ENCODE results near the gene ZNF831. TPM values are rescaled to one million over a fixed set of nuclear protein-coding genes. Genes with fewer than 3 reads are reported as not detected.

Gene ZNF831
- polyA plus RNA-seq, 4 donors, result under 0.01 to 0.40 (median 0.27) TPM

- H3K36me3 ChIP-seq (ENCODE audit: control insufficient read depth in 3 of 3, insufficient read depth in 2 of 3, low read depth in 1 of 3, low read length in 3 of 3), result no peaks in the 10 kb centered on the region
- no peak overlapping the region for H3K4me3 ChIP-seq (ENCODE audit: low read depth in 1 of 3, low read length in 3 of 3)
- H3K9me3 ChIP-seq (ENCODE audit: control insufficient read depth in 2 of 2, insufficient read depth in 1 of 2, low read depth in 1 of 2, low read length in 1 of 2), result no peaks in the 10 kb centered on the region
- no peak overlapping the region for H3K27ac ChIP-seq (ENCODE audit: low read depth in 1 of 3, low read length in 2 of 3)
- FAIRE-seq (no peak), DNase-seq (no peak)
- H3K4me1 ChIP-seq (ENCODE audit: control insufficient read depth in 3 of 3, insufficient read depth in 2 of 3, low read depth in 1 of 3, low read length in 2 of 3), result no peaks in the 10 kb centered on the region
- H3K27me3 ChIP-seq (ENCODE audit: control insufficient read depth in 3 of 3, insufficient read depth in 3 of 3, low read length in 3 of 3), result peaks cover 0 to 4% (median 3%) of the 10 kb centered on the region in 3 donors
Observed at GRCh38 chr20:59265298-59265697, 101.7 kb downstream of the ZNF831 start.

- DNase-seq (no peak), FAIRE-seq (no peak)
- Histone ChIP-seq H3K27me3 (ENCODE audit: control insufficient read depth in 3 of 3, insufficient read depth in 3 of 3, low read length in 3 of 3) (peaks cover 0 to 4% (median 4%) of the 10 kb centered on the region in 3 donors), H3K27ac (ENCODE audit: low read depth in 1 of 3, low read length in 2 of 3) (no peak overlapping the region), H3K9me3 (ENCODE audit: control insufficient read depth in 2 of 2, insufficient read depth in 1 of 2, low read depth in 1 of 2, low read length in 1 of 2) (no peaks in the 10 kb centered on the region), H3K4me3 (ENCODE audit: low read depth in 1 of 3, low read length in 3 of 3) (no peak overlapping the region), H3K4me1 (ENCODE audit: control insufficient read depth in 3 of 3, insufficient read depth in 2 of 3, low read depth in 1 of 3, low read length in 2 of 3) (no peaks in the 10 kb centered on the region), H3K36me3 (ENCODE audit: control insufficient read depth in 3 of 3, insufficient read depth in 2 of 3, low read depth in 1 of 3, low read length in 3 of 3) (no peaks in the 10 kb centered on the region)
- WGBS, 3 donors, result 60 to 87% (median 83%) methylated on average over 3 of the region's 3 CpGs
Observed at GRCh38 chr20:59268870-59269269, 105.2 kb downstream of the ZNF831 start.

- no peak overlapping the region for H3K4me3 ChIP-seq (ENCODE audit: low read depth in 1 of 3, low read length in 3 of 3)
- peaks cover 0 to 4% (median 4%) of the 10 kb centered on the region in 3 donors for H3K27me3 ChIP-seq (ENCODE audit: control insufficient read depth in 3 of 3, insufficient read depth in 3 of 3, low read length in 3 of 3)
- no peaks in the 10 kb centered on the region for H3K36me3 ChIP-seq (ENCODE audit: control insufficient read depth in 3 of 3, insufficient read depth in 2 of 3, low read depth in 1 of 3, low read length in 3 of 3)
- H3K4me1 ChIP-seq (ENCODE audit: control insufficient read depth in 3 of 3, insufficient read depth in 2 of 3, low read depth in 1 of 3, low read length in 2 of 3), result no peaks in the 10 kb centered on the region
- no peak overlapping the region for H3K27ac ChIP-seq (ENCODE audit: low read depth in 1 of 3, low read length in 2 of 3)
- H3K9me3 ChIP-seq (ENCODE audit: control insufficient read depth in 2 of 2, insufficient read depth in 1 of 2, low read depth in 1 of 2, low read length in 1 of 2), result no peaks in the 10 kb centered on the region
- DNase-seq (peak; percentile 15 to 38), FAIRE-seq (no peak)
- WGBS, 3 donors, result 31 to 41% (median 32%) methylated on average over 4 of the region's 4 CpGs
Observed at GRCh38 chr20:59269411-59270025, 105.9 kb downstream of the ZNF831 start.

GRCh38 chr20:59270380-59270779 is 106.8 kb downstream of the ZNF831 start:
- Histone ChIP-seq H3K4me1 (ENCODE audit: control insufficient read depth in 3 of 3, insufficient read depth in 2 of 3, low read depth in 1 of 3, low read length in 2 of 3) (no peaks in the 10 kb centered on the region), H3K4me3 (ENCODE audit: low read depth in 1 of 3, low read length in 3 of 3) (no peak overlapping the region), H3K9me3 (ENCODE audit: control insufficient read depth in 2 of 2, insufficient read depth in 1 of 2, low read depth in 1 of 2, low read length in 1 of 2) (no peaks in the 10 kb centered on the region), H3K27ac (ENCODE audit: low read depth in 1 of 3, low read length in 2 of 3) (no peak overlapping the region), H3K36me3 (ENCODE audit: control insufficient read depth in 3 of 3, insufficient read depth in 2 of 3, low read depth in 1 of 3, low read length in 3 of 3) (no peaks in the 10 kb centered on the region), H3K27me3 (ENCODE audit: control insufficient read depth in 3 of 3, insufficient read depth in 3 of 3, low read length in 3 of 3) (peaks cover 0 to 4% (median 2%) of the 10 kb centered on the region in 3 donors)
- no peak for DNase-seq
- FAIRE-seq, result no peak
- 62 to 94% (median 78%) methylated on average over 3 of the region's 3 CpGs for WGBS, 3 donors

GRCh38 chr20:59273739-59274357 is 110.2 kb downstream of the ZNF831 start:
- no peak overlapping the region for H3K4me3 ChIP-seq (ENCODE audit: low read depth in 1 of 3, low read length in 3 of 3)
- no peaks in the 10 kb centered on the region for H3K36me3 ChIP-seq (ENCODE audit: control insufficient read depth in 3 of 3, insufficient read depth in 2 of 3, low read depth in 1 of 3, low read length in 3 of 3)
- H3K27me3 ChIP-seq (ENCODE audit: control insufficient read depth in 3 of 3, insufficient read depth in 3 of 3, low read length in 3 of 3), result peaks cover 0 to 8% (median 4%) of the 10 kb centered on the region in 3 donors
- DNase-seq (no peak), FAIRE-seq (no peak)
- no peak overlapping the region for H3K27ac ChIP-seq (ENCODE audit: low read depth in 1 of 3, low read length in 2 of 3)
- WGBS, 3 donors, result 69 to 85% (median 74%) methylated on average over 11 of the region's 11 CpGs
- no peaks in the 10 kb centered on the region for H3K4me1 ChIP-seq (ENCODE audit: control insufficient read depth in 3 of 3, insufficient read depth in 2 of 3, low read depth in 1 of 3, low read length in 2 of 3)
- H3K9me3 ChIP-seq (ENCODE audit: control insufficient read depth in 2 of 2, insufficient read depth in 1 of 2, low read depth in 1 of 2, low read length in 1 of 2), result no peaks in the 10 kb centered on the region

- DNase-seq (no peak), FAIRE-seq (no peak)
- Histone ChIP-seq H3K27ac (ENCODE audit: low read depth in 1 of 3, low read length in 2 of 3) (no peak overlapping the region), H3K36me3 (ENCODE audit: control insufficient read depth in 3 of 3, insufficient read depth in 2 of 3, low read depth in 1 of 3, low read length in 3 of 3) (no peaks in the 10 kb centered on the region), H3K4me3 (ENCODE audit: low read depth in 1 of 3, low read length in 3 of 3) (no peak overlapping the region), H3K4me1 (ENCODE audit: control insufficient read depth in 3 of 3, insufficient read depth in 2 of 3, low read depth in 1 of 3, low read length in 2 of 3) (no peaks in the 10 kb centered on the region), H3K27me3 (ENCODE audit: control insufficient read depth in 3 of 3, insufficient read depth in 3 of 3, low read length in 3 of 3) (peaks cover 0 to 8% (median 0%) of the 10 kb centered on the region in 3 donors), H3K9me3 (ENCODE audit: control insufficient read depth in 2 of 2, insufficient read depth in 1 of 2, low read depth in 1 of 2, low read length in 1 of 2) (no peaks in the 10 kb centered on the region)
- 58 to 83% (median 79%) methylated on average over 5 of the region's 5 CpGs for WGBS, 3 donors
Observed at GRCh38 chr20:59276938-59277337, 113.3 kb downstream of the ZNF831 start.

GRCh38 chr20:59284470-59284869 is 120.8 kb downstream of the ZNF831 start:
- Histone ChIP-seq H3K27me3 (ENCODE audit: control insufficient read depth in 3 of 3, insufficient read depth in 3 of 3, low read length in 3 of 3) (no peaks in the 10 kb centered on the region), H3K4me1 (ENCODE audit: control insufficient read depth in 3 of 3, insufficient read depth in 2 of 3, low read depth in 1 of 3, low read length in 2 of 3) (no peaks in the 10 kb centered on the region), H3K27ac (ENCODE audit: low read depth in 1 of 3, low read length in 2 of 3) (no peak overlapping the region), H3K9me3 (ENCODE audit: control insufficient read depth in 2 of 2, insufficient read depth in 1 of 2, low read depth in 1 of 2, low read length in 1 of 2) (no peaks in the 10 kb centered on the region), H3K4me3 (ENCODE audit: low read depth in 1 of 3, low read length in 3 of 3) (no peak overlapping the region), H3K36me3 (ENCODE audit: control insufficient read depth in 3 of 3, insufficient read depth in 2 of 3, low read depth in 1 of 3, low read length in 3 of 3) (no peaks in the 10 kb centered on the region)
- FAIRE-seq (no peak), DNase-seq (no peak)
- 81 to 84% (median 82%) methylated on average over 5 of the region's 5 CpGs for WGBS, 3 donors

GRCh38 chr20:59289994-59290393 is 126.4 kb downstream of the ZNF831 start:
- H3K27ac ChIP-seq (ENCODE audit: low read depth in 1 of 3, low read length in 2 of 3), result no peak overlapping the region
- H3K4me3 ChIP-seq (ENCODE audit: low read depth in 1 of 3, low read length in 3 of 3), result no peak overlapping the region
- H3K27me3 ChIP-seq (ENCODE audit: control insufficient read depth in 3 of 3, insufficient read depth in 3 of 3, low read length in 3 of 3), result no peaks in the 10 kb centered on the region
- peak; percentile 34 to 87 for DNase-seq
- no peaks in the 10 kb centered on the region for H3K9me3 ChIP-seq (ENCODE audit: control insufficient read depth in 2 of 2, insufficient read depth in 1 of 2, low read depth in 1 of 2, low read length in 1 of 2)
- 32 to 53% (median 35%) methylated on average over 5 of the region's 5 CpGs for WGBS, 3 donors
- H3K4me1 ChIP-seq (ENCODE audit: control insufficient read depth in 3 of 3, insufficient read depth in 2 of 3, low read depth in 1 of 3, low read length in 2 of 3), result peaks cover 2 to 4% (median 3%) of the 10 kb centered on the region in 3 donors
- FAIRE-seq, result no peak
- no peaks in the 10 kb centered on the region for H3K36me3 ChIP-seq (ENCODE audit: control insufficient read depth in 3 of 3, insufficient read depth in 2 of 3, low read depth in 1 of 3, low read length in 3 of 3)

Data from small intestine (tissue), 7 donors.